H1 (cell line): ENCODE results near the gene TTLL7. TPM values are rescaled to one million over a fixed set of nuclear protein-coding genes. Genes with fewer than 3 reads are reported as not detected.

Source experiments
- E2F6 ChIP-seq: IDR thresholded peaks from 2 replicates; pipeline ENCODE4 v1.6.1; 2012; ENCODE audit warnings: inconsistent platforms
- JUND ChIP-seq: IDR thresholded peaks from 2 replicates; pipeline ENCODE4 v1.6.1; 2011; ENCODE audit warnings: mild to moderate bottlenecking, improper control_type of control experiment, low read length
- NANOG ChIP-seq: IDR thresholded peaks from 2 replicates; pipeline ENCODE4 v1.6.1; 2011; ENCODE audit warnings: low read length, low read depth, mild to moderate bottlenecking, inconsistent platforms; ENCODE audit not compliant: insufficient read depth, poor library complexity, severe bottlenecking
- RXRA ChIP-seq: IDR thresholded peaks from 2 replicates; pipeline ENCODE4 v1.6.1; 2011; ENCODE audit warnings: low read depth, mild to moderate bottlenecking, low read length, moderate library complexity; ENCODE audit not compliant: insufficient read depth
- TEAD4 ChIP-seq: IDR thresholded peaks from 2 replicates; pipeline ENCODE4 v1.6.1; 2012; ENCODE audit warnings: low read depth, low read length, inconsistent platforms, mixed read lengths
- polyA plus RNA-seq, 7 experiments: library from polyadenylated mRNA; depleted of rRNA in 3 of 7; stranded (reverse) in 5 of 7; unstranded in 2 of 7; fragments of >200 nt in 5 of 7; fragments of 200-250 nt in 2 of 7; gene quantifications; 1 replicate in 5 of 7; 2 replicates in 1 of 7; 4 replicates in 1 of 7; pipeline versions ENCODE4 v1.2.1 to v1.2.3, GENCODE V29; 2011 to 2013; ENCODE audit warnings: missing spikeins in 2 of 7, mixed read lengths in 2 of 7
- total RNA-seq: library from RNA; stranded (reverse); fragmentation: NEBNext Ultra II Directional; extraction: Animal tissue kit (Norgen Biotek cat#: 25700); gene quantifications from 2 replicates; pipeline ENCODE4 v1.2.1, GENCODE V29; 2021

TTLL7 gene
- total and polyA plus RNA-seq, 2 of the 8 experiments (the other 6 are each of a cell fraction or from before 2014, with no cell fraction given): 1.9 to 7.9 TPM

- no peak for TF ChIP-seq JUND
- no peak for TF ChIP-seq NANOG
- no peak for TF ChIP-seq RXRA
- no peak for TF ChIP-seq TEAD4
- no peak for TF ChIP-seq E2F6
These were observed 182.1 kb downstream of the TTLL7 start (continued) for GRCh38 chr1:83816836-83817235.
